T-helper 1 cell treated with Interleukin-12 subunit alpha and Interleukin-12 subunit beta and Interleukin-4 antibody, amounts not matched to agents 30 ng/mL and 1 ng/mL, for 36 hours (primary cell): Measurements from ENCODE around the gene SND1. TPM values are rescaled to one million over a fixed set of nuclear protein-coding genes. Genes with fewer than 3 reads are reported as not detected.

ENCODE experiments used
- intact Hi-C: fragments of 100-400 bp; cut with micrococcal nuclease; formaldehyde crosslinking; loops from one replicate; pipeline ENCODE4 v1.15.1; 2024
- total RNA-seq: library from RNA; stranded (reverse); gene quantifications from 2 replicates; pipeline ENCODE4 v1.2.3, GENCODE V29; 2022

The SND1 gene
- 250 and 263 TPM in 2 replicates for total RNA-seq

GRCh38 chr7:127651556-127652332, at the start of gene SND1:
Gene SND1, plus strand, starts transcription at chr7:127652194. Its CDS starts 180 bp downstream, at chr7:127652374.
- intact Hi-C loops: loop anchor here (1.0 to 10.0 kb wide), 9 partner anchors 27 to 1783 kb away; partner anchors contain the start of genes CALU, GCC1, HILPDA and RBM28

GRCh38 chr7:127608446-127608845, 43.5 kb upstream of the SND1 start:
- intact Hi-C loops: no loop called here

- intact Hi-C loops: no loop called here
Observed at GRCh38 chr7:127609297-127609696, 42.7 kb upstream of the SND1 start.

DNA sequence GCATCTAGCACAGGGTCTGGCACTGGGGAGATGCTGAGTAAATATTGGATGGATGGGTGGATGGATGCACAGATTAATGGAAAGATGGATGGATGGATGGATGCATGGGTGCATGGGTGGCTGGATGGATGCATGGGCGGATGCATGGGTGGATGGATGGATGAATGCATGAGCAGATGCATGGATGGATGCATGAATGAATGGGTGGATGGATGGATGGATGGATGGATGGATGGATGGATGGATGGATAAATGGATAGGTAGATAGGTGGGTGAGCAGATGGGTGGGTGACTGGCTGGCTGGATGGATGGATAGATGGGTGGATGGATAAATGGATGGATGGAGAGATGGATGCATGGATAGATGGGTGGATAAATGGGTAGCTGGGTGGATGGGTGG, 39.7 kb upstream of the SND1 start:
- intact Hi-C loops: no loop called here

DNA sequence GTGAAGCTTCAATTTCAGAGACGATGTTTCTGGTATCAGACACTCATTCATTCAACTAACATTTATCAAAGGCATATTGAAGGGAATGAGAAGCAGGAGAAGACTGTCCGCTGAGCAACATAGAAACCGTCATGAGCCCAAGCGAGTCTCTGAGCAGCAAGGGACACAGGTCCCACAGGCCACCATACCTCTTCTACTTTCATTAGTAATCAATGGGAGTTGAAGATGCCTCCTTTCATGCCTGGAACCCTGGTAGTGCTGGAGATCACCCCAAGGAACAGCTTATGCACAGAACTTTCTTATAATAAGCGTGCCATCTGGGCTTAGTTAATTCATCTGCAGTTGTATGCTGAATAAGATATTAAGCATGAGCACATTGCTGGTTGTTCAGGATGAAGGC, 35.3 kb upstream of the SND1 start:
- intact Hi-C loops: no loop called here

- intact Hi-C loops: no loop called here
Observed at GRCh38 chr7:127618042-127618441, 34.0 kb upstream of the SND1 start, which contains the start of gene PAX4. Gene PAX4, minus strand, starts transcription at chr7:127618142. Its CDS starts 2,214 bp downstream, at chr7:127615928.

DNA sequence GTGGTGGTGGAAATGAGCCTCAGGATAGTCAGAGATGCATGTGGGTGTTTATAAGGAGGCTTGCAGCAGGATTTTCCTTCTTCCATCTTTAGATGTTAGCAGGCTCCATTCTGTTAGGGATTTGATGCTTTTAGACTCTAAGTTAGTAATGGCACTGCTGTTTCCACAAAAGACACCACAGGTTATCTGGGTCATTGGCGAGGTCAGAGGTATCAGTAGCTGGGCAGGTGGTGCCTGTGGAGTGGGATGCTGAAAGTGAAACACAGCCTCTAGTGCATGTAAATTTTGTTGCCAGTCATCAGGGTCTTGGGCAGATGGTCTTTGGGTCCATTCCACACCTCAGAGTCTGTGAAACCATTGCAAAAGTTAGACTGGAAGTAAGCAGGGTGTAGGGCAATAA, 33.2 kb upstream of the SND1 start:
- intact Hi-C loops: no loop called here

GRCh38 chr7:127619681-127620405, 32.2 kb upstream of the SND1 start:
- intact Hi-C loops: no loop called here

DNA sequence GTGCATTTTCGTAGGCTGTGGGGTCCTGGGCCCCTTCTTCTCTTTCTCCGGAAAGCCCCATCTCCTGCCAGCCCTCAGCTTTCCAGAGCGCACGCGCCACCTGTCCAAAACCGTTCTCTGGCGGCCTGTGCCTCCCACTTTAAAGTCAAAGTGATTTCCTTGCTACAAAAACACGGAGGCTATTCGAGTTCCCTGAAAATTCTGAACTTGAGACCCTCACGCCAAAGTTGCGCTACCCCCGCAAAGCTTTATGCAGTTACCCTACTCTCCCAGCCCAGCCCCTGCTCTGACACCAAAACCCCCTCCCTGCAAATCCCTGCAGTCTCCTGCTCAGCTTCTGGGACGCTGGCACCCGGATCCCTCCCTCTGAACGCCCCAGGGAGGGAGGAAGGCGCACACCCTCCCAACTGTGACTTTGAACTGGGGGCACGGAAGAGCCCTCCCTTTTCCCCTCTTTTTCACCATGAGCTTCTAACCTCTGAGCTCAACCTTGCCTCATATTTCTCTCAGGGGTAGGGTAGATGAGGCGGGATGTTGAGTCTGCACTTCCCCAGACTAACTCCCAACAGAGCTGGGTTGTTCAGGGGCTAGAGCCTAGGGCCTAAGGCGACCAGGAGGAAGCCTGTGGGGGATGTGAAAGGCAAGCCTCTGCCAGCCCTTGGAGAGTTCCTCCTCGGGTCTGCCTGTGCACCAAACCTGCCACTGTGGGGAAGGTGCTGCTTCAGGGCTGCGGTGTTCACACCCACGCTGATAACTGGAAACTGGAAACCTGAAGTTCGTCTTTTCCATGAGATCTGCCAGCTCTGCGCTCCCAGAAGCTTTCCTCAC, 31.4 kb upstream of the SND1 start:
- intact Hi-C loops: no loop called here

DNA sequence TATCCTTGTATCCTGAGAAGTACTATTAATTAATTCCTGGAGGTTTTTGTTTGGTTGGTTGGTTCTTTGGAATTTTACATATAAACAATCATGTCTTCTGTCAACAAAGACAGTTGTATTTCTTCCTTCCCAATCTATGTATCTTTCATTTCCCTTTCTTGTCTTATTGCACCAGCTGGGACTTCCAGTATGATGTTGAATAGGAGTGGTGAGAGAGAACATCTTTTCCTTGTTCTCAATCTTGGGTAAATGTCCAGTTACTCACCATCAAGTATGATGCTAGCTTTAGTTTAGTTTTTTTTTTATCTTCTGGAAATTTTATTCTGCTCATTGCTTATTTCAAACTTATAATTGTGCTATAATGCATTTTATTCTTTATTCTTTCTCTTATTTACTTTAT, 26.7 kb upstream of the SND1 start:
- intact Hi-C loops: no loop called here

GRCh38 chr7:127628445-127628844, 23.5 kb upstream of the SND1 start:
- intact Hi-C loops: no loop called here

DNA sequence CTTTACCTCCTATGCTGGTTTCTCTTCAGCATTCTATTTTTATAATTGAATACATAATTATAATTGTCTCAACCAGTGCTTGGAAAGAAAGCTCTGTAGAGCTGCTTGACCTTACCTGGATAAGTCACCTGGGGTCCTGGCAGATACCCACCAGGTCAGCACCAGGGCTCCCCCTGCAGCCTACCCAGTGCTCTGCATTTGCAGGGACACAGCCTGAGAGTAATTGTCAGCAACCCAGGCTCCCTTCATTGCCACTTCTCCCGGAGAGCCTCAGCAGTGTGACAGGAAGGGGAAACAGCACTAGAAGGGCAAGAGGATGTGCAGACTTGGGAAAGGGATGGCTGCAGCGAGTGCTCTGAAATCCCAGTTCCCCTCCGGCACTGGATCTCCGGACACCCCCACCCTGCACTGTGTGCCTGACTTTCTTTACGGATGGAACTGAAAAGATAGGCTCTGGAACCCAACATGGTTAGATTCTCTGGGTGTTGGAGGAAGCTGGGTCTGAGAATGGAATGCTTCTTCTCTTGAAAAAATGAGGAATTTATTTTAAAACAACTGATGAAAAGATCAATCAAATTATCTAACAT, 22.6 kb upstream of the SND1 start:
- intact Hi-C loops: no loop called here

- intact Hi-C loops: no loop called here
Observed at GRCh38 chr7:127632276-127632910, 19.6 kb upstream of the SND1 start.

GRCh38 chr7:127635659-127636285, 16.2 kb upstream of the SND1 start:
- intact Hi-C loops: no loop called here

GRCh38 chr7:127638197-127638596, 13.8 kb upstream of the SND1 start:
- intact Hi-C loops: no loop called here

DNA sequence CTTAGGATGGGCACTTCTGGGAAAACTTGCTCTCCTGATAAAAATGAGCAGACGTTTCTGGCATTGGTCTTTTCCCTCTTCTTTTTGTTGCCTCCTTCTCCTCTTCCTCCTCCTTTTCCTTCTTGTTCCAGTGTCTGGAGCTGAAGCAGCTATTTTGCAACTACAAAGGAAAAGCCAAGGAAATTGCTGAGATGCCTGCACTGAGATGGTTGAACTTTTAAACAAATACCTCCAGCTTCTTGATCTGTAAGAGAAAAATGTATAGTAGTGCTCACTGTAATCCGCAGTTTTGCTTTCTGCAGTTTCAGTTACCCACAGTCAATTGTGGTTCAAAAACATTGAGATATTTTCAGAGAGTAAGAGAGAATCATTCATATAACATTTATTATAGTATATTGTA, 7.5 kb upstream of the SND1 start:
- intact Hi-C loops: no loop called here

GRCh38 chr7:127647636-127648035, 4.4 kb upstream of the SND1 start:
- intact Hi-C loops: no loop called here

- intact Hi-C loops: no loop called here
Observed at GRCh38 chr7:127648986-127649385, 3.0 kb upstream of the SND1 start.

GRCh38 chr7:127650847-127651555, 993 bp upstream of the SND1 start:
- intact Hi-C loops: loop anchor here (10.0 kb wide), 1 partner anchor 1784 kb away; the partner anchor contains the start of gene STRIP2
